HL-60 (cell line): ENCODE measurements around the gene CORO2A.
"Not testable (repeated sequence)": the region's sequence is repeated elsewhere in the genome, so short reads cannot be mapped to it uniquely, and the experiment has no call there.

Experiments used
- DNase-seq, 2 experiments: peaks; one replicate each; pipeline ENCODE4 v3.0.0-alpha.2; 2010 to 2020; ENCODE audit warnings: low read depth in 1 of 2, low spot score in 1 of 2
- H3K27ac ChIP-seq: fragments of 250-450 bp; sonication (Bioruptor Pico); replicated peaks from 2 replicates; pipeline ENCODE4 v1.5.1; 2020; ENCODE audit warnings: mild to moderate bottlenecking, moderate library complexity
- H3K27me3 ChIP-seq: fragments of 250-450 bp; sonication (Bioruptor Pico); 2 replicates; pipeline ENCODE4 v1.5.1; 2021; ENCODE audit warnings: mild to moderate bottlenecking, moderate library complexity; ENCODE audit not compliant: insufficient read depth, poor library complexity, severe bottlenecking
- H3K4me3 ChIP-seq: replicated peaks from 2 replicates; pipeline ENCODE4 v1.5.1; 2011; ENCODE audit warnings: mild to moderate bottlenecking, control low read depth, low read length; ENCODE audit not compliant: insufficient read depth
- CTCF ChIP-seq: IDR thresholded peaks from one replicate; pipeline ENCODE4 v1.5.1; 2011; ENCODE audit warnings: low read length, control low read depth, inconsistent platforms; ENCODE audit not compliant: insufficient read depth
- GABPA ChIP-seq: IDR thresholded peaks from 2 replicates; pipeline ENCODE4 v1.6.1; 2012; ENCODE audit warnings: low read depth
- POLR2AphosphoS5 ChIP-seq: IDR thresholded peaks from 2 replicates; pipeline ENCODE4 v1.6.1; 2012; ENCODE audit warnings: low read depth
- REST ChIP-seq: IDR thresholded peaks from 2 replicates; pipeline ENCODE4 v1.6.1; 2012; ENCODE audit warnings: low read depth; ENCODE audit not compliant: insufficient replicate concordance
- SPI1 ChIP-seq: IDR thresholded peaks from 2 replicates; pipeline ENCODE4 v1.6.1; 2012; ENCODE audit warnings: low read depth, mild to moderate bottlenecking, borderline replicate concordance

The CORO2A gene

GRCh38 chr9:98134702-98135557, 57.5 kb downstream of the CORO2A start:
- no peak overlapping the region for H3K27ac ChIP-seq

GRCh38 chr9:98132806-98133631, 59.4 kb downstream of the CORO2A start:
- Histone ChIP-seq H3K4me3 (no peak overlapping the region), H3K27me3 (no peaks in the 10 kb centered on the region), H3K27ac (no peak overlapping the region)
- DNase-seq: no peak
- TF ChIP-seq REST: no peak
- TF ChIP-seq SPI1: no peak

More at GRCh38 chr9:98134702-98135557, 57.5 kb downstream of the CORO2A start:
- Histone ChIP-seq H3K27me3 (no peaks in the 10 kb centered on the region), H3K4me3 (no peak overlapping the region)
- no peak for DNase-seq
- TF ChIP-seq CTCF (no peak), POLR2AphosphoS5 (no peak), REST (no peak)

- H3K27ac ChIP-seq: no peak overlapping the region
- no peaks in the 10 kb centered on the region for H3K27me3 ChIP-seq
- H3K4me3 ChIP-seq: no peak overlapping the region
- no peak for TF ChIP-seq GABPA
- DNase-seq: no peak
These were observed 60.3 kb downstream of the CORO2A start for GRCh38 chr9:98132158-98132557.

GRCh38 chr9:98130576-98131228, 61.7 kb downstream of the CORO2A start:
- Histone ChIP-seq H3K27me3 (no peaks in the 10 kb centered on the region), H3K4me3 (no peak overlapping the region), H3K27ac (no peak overlapping the region)
- TF ChIP-seq GABPA (no peak), SPI1 (no peak), CTCF (no peak), POLR2AphosphoS5 (no peak), REST (no peak)
- no peak for DNase-seq

- H3K4me3 ChIP-seq, H3K27me3 ChIP-seq, DNase-seq: not testable (repeated sequence)
These were observed 62.4 kb downstream of the CORO2A start for GRCh38 chr9:98130060-98130459.

More at GRCh38 chr9:98130060-98130459, 62.4 kb downstream of the CORO2A start:
- H3K27ac ChIP-seq: not testable (repeated sequence)
